GM12865 (cell line): ENCODE data around the gene CLDN9.

Experiments used
- DNase-seq: peaks from one replicate; pipeline ENCODE4 v3.0.0; 2010; ENCODE audit warnings: low read depth
- H3K4me3 ChIP-seq: 2 replicates; pipeline ENCODE4 v1.5.1; 2011; ENCODE audit warnings: mild to moderate bottlenecking, low read depth, low read length, control low read depth
- CTCF ChIP-seq: IDR thresholded peaks from 2 replicates; pipeline ENCODE4 v1.5.1; 2011; ENCODE audit warnings: low read length, control low read depth, low read depth, inconsistent platforms; ENCODE audit not compliant: insufficient read depth; ENCODE audit errors: missing control alignments

The CLDN9 gene

DNA sequence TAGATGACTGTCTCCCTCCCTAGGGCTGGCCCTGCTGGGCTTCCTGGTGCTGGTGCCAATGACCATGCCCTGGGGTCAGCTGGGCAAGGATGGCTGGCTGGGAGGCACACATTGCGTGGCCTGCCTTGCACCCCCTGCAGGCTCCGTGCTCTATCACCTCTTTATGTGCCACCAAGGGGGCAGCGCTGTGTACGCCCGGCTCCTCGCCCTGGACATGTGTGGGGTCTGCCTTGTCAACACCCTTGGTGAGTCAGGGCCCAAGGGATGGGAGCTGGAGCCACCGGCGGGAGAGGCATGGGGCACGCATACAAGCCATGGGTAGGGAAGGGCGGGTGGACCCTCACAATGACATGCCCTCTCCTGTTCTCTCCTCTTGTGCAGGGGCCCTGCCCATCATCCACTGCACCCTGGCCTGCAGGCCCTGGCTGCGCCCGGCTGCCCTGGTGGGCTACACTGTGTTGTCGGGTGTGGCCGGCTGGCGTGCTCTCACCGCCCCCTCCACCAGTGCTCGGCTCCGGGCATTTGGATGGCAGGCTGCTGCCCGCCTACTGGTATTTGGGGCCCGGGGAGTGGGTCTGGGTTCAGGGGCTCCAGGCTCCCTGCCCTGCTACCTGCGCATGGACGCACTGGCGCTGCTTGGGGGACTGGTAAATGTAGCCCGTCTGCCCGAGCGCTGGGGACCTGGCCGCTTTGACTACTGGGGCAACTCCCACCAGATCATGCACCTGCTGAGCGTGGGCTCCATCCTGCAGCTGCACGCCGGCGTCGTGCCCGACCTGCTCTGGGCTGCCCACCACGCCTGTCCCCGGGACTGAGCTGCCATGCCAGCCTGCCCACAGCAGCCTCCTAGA, 41.4 kb upstream of the CLDN9 start:
- TF ChIP-seq CTCF = no peak
- H3K4me3 ChIP-seq = no peak overlapping the region
- DNase-seq = no peak

- no peak overlapping the region for H3K4me3 ChIP-seq
- TF ChIP-seq CTCF = no peak
- DNase-seq = no peak
Measured at GRCh38 chr16:2971985-2972784, 40.5 kb upstream of the CLDN9 start.

GRCh38 chr16:2973093-2973492, 39.6 kb upstream of the CLDN9 start:
- no peak for DNase-seq
- TF ChIP-seq CTCF = no peak
- H3K4me3 ChIP-seq = no peak overlapping the region

DNA sequence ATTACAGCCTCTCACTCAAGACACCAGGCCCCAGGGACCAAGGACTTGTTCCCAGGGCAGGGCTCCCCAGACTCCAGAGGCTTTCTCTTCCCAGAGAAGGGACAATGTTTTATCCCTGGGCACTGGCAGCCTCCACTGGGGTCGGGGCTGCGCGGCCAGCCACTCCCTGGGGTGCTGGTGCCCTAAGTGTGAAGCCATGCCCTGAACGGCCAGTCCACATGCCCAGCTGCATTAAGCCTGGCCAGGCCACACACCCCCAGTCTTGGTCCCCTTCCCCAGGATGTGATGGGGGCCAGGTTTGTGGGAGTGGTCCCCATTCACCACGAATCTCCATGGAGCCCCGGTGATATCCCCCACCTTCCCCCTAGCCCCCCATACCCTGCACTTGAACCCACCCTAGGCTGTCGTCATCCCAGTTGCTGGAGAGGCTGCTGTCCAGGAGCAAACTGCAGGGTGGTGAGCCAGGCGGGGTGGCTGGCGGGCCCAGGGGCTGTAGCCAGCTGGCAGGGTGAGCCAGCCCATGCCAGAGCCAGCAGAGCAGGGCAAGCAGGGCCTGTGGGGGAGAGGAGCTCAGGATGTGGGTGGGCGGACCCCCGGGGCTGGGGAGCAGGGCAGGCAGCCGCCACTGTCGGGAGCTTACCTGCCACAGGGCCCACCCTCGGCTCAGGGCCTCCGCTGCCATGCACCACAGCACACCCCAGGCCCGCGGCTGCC, 39.0 kb upstream of the CLDN9 start:
- H3K4me3 ChIP-seq = no peak overlapping the region
- no peak for DNase-seq
- TF ChIP-seq CTCF = no peak

GRCh38 chr16:2974319-2975056, 38.2 kb upstream of the CLDN9 start:
- no peak overlapping the region for H3K4me3 ChIP-seq
- no peak for TF ChIP-seq CTCF
- no peak for DNase-seq

DNA sequence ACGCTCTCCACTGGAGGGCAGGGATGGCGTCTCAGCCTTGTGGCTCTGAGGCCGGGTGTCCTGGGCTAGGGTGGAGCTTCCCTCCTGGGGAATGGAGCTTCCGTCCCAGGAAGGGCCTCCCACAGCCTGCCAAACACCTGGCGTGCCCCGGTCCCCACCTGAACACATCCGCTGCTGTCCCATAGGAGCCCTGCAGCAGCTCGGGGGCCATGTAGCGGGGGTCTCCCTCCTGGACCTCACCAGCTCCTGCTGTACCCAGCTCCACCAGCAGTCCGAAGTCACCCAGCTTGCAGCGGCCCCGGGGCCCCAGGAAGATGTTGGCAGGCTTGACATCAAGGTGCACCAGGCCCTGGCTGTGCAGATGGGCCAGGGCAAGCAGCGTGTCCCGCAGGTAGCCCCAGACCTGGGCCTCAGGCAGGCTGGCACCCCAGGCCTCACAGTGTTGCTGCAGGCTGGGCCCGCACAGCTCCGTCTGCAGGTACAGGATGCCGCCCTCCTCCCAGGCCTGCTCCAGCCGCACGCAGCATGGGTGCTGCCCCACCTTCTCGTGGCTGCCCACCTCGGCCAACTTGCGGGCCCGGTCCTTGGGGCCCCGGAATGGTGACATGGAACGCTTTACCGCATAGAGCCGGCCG, 37.4 kb upstream of the CLDN9 start:
- no peak for DNase-seq
- H3K4me3 ChIP-seq = no peak overlapping the region
- no peak for TF ChIP-seq CTCF
